HCT116 (cell line): Measurements from ENCODE around the gene USF1. TPM values are rescaled to one million over a fixed set of nuclear protein-coding genes. Genes with fewer than 3 reads are reported as not detected.

ENCODE experiments used
- ATAC-seq: fragments of 200-7000 bp; cut with Tn5 transposase; 2 replicates; pipeline ENCODE4 v1.9.1; 2020; ENCODE audit warnings: mild to moderate bottlenecking, moderate library complexity
- BruUV-seq: library from RNA; stranded (reverse); fragments of 400-500 nt; replicated peaks from 2 replicates; lab custom pipeline; 2021; lab: Mats Ljungman, UMichigan
- CTCF ChIA-PET: fragments of 300-600 bp; sonication (Branson Sonifier 250); formaldehyde crosslinking; loops from one replicate; lab custom pipeline; 2021; ENCODE audit warnings: antibody characterized with exemption; lab: Charles Lee
- POLR2A ChIA-PET: fragments of 300-600, 350-600 bp; sonication (Branson Sonifier 250); formaldehyde crosslinking; loops from one replicate; lab custom pipeline; 2021; ENCODE audit warnings: antibody characterized with exemption; lab: Charles Lee
- RAD21 ChIA-PET, 2 experiments: fragments of 300-600 bp; sonication (Branson Sonifier 250); formaldehyde crosslinking; loops; one replicate each; lab custom pipeline; 2023; ENCODE audit warnings: low total read pairs in 2 of 2; ENCODE audit not compliant: uncharacterized antibody in 2 of 2, unreplicated experiment in 2 of 2, low non-redundant PET in 1 of 2; lab: Charles Lee
- DNase-seq: peaks from one replicate; pipeline ENCODE4 v3.0.0-alpha.2; 2010; ENCODE audit warnings: low read depth, low spot score
- H2AFZ ChIP-seq: fragments of 200-600 bp; shearing (Covaris generic), sonication (generic); 2 replicates; pipeline ENCODE4 v1.6.1; 2017; ENCODE audit warnings: low read depth, mixed run types, mixed read lengths, antibody characterized with exemption, low read length; ENCODE audit not compliant: poor library complexity, severe bottlenecking
- H3K27ac ChIP-seq: 2 replicates; pipeline ENCODE4 v1.5.1; 2012; ENCODE audit warnings: low read depth, low read length
- H3K27me3 ChIP-seq: fragments of 200-600 bp; sonication (generic); 2 replicates; pipeline ENCODE4 v1.6.1; 2016; ENCODE audit warnings: mixed run types, low read length, mixed read lengths; ENCODE audit not compliant: insufficient read depth
- H3K36me3 ChIP-seq, 2 experiments: fragments of 200-500 bp in 1 of 2; fragments of 200-600 bp in 1 of 2; sonication (Bioruptor generic) in 1 of 2; sonication (generic) in 1 of 2; 2 replicates each; pipeline versions ENCODE4 v1.5.1 to v1.6.1; 2014 to 2016; ENCODE audit warnings: low read length in 2 of 2, inconsistent platforms in 1 of 2, mixed read lengths in 1 of 2, mixed run types in 1 of 2; ENCODE audit not compliant: insufficient read depth in 2 of 2, control insufficient read depth in 1 of 2
- H3K4me1 ChIP-seq, 2 experiments: fragments of 200-600 bp in 1 of 2; sonication (generic) in 1 of 2; 2 replicates each; pipeline versions ENCODE4 v1.5.1 to v1.6.1; 2012 to 2017; ENCODE audit warnings: low read length in 2 of 2, inconsistent platforms in 1 of 2, mild to moderate bottlenecking in 1 of 2, mixed read lengths in 1 of 2, mixed run types in 1 of 2, moderate library complexity in 1 of 2; ENCODE audit not compliant: insufficient read depth in 2 of 2, control insufficient read depth in 1 of 2
- H3K4me2 ChIP-seq: fragments of 200-600 bp; sonication (generic); 2 replicates; pipeline ENCODE4 v1.6.1; 2017; ENCODE audit warnings: mixed run types, low read length, mixed read lengths
- H3K4me3 ChIP-seq, 2 experiments: fragments of 200-600 bp in 1 of 2; sonication (generic) in 1 of 2; replicated peaks in 1 of 2; 2 replicates each; pipeline ENCODE4 v1.5.1; 2011 to 2016; ENCODE audit warnings: low read length in 2 of 2, control low read depth in 1 of 2, low read depth in 1 of 2, mild to moderate bottlenecking in 1 of 2, mixed read lengths in 1 of 2, mixed run types in 1 of 2
- H3K79me2 ChIP-seq: fragments of 200-600 bp; sonication (generic); 2 replicates; pipeline ENCODE4 v1.6.1; 2017; ENCODE audit warnings: mild to moderate bottlenecking, mixed run types, low read length, moderate library complexity, mixed read lengths; ENCODE audit not compliant: insufficient read depth
- H3K9ac ChIP-seq: fragments of 200-600 bp; sonication (generic); 2 replicates; pipeline ENCODE4 v1.6.1; 2016; ENCODE audit warnings: low read length, mixed read lengths
- H3K9me2 ChIP-seq: fragments of 200-600 bp; sonication (generic), shearing (Covaris generic); 2 replicates; pipeline ENCODE4 v1.6.1; 2017; ENCODE audit warnings: mixed run types, mild to moderate bottlenecking, moderate library complexity; ENCODE audit not compliant: insufficient read depth
- H3K9me3 ChIP-seq, 2 experiments: fragments of 200-500 bp in 1 of 2; fragments of 200-600 bp in 1 of 2; sonication (Bioruptor generic) in 1 of 2; sonication (generic) in 1 of 2; 2 replicates each; pipeline ENCODE4 v1.6.1; 2014 to 2017; ENCODE audit warnings: low read length in 2 of 2, mixed read lengths in 2 of 2, inconsistent platforms in 1 of 2, low read depth in 1 of 2, mild to moderate bottlenecking in 1 of 2, mixed run types in 1 of 2, moderate library complexity in 1 of 2; ENCODE audit not compliant: control insufficient read depth in 1 of 2, insufficient read depth in 1 of 2
- H4K20me1 ChIP-seq: fragments of 200-600 bp; sonication (generic), shearing (Covaris generic); 2 replicates; pipeline ENCODE4 v1.6.1; 2017; ENCODE audit warnings: mixed run types, mild to moderate bottlenecking, moderate library complexity; ENCODE audit not compliant: insufficient read depth
- CBX3 ChIP-seq: IDR thresholded peaks from 2 replicates; pipeline ENCODE4 v1.6.1; 2012; ENCODE audit warnings: low read depth
- ELF1 ChIP-seq: IDR thresholded peaks from 2 replicates; pipeline ENCODE4 v1.6.1; 2012; ENCODE audit warnings: low read depth, borderline replicate concordance
- EZH2phosphoT487 ChIP-seq: fragments of 200-600 bp; IDR thresholded peaks from 2 replicates; pipeline ENCODE4 v1.6.1; 2018; ENCODE audit warnings: antibody characterized with exemption, borderline replicate concordance
- MAX ChIP-seq: IDR thresholded peaks from 2 replicates; pipeline ENCODE4 v1.6.1; 2012
- RAD21 ChIP-seq: IDR thresholded peaks from 2 replicates; pipeline ENCODE4 v1.6.1; 2012; ENCODE audit warnings: low read depth, mild to moderate bottlenecking
- SP1 ChIP-seq: IDR thresholded peaks from 2 replicates; pipeline ENCODE4 v1.6.1; 2012; ENCODE audit warnings: low read depth
- ZBTB33 ChIP-seq: IDR thresholded peaks from 2 replicates; pipeline ENCODE4 v1.6.1; 2011; ENCODE audit warnings: mild to moderate bottlenecking, low read length, moderate library complexity; ENCODE audit not compliant: insufficient replicate concordance; ENCODE audit errors: extremely low read depth
- intact Hi-C: fragments of 100-400 bp; cut with micrococcal nuclease; formaldehyde crosslinking; loops from 2 replicates; pipeline ENCODE4 v1.10.0; 2022
- total RNA-seq: library from RNA; stranded (reverse); gene quantifications from one replicate; pipeline ENCODE4 v1.2.1, GENCODE V29; 2021; ENCODE audit not compliant: unreplicated experiment

USF1 gene
- total RNA-seq, 1 experiment from 2014 or later, result 48.0 TPM

DNA sequence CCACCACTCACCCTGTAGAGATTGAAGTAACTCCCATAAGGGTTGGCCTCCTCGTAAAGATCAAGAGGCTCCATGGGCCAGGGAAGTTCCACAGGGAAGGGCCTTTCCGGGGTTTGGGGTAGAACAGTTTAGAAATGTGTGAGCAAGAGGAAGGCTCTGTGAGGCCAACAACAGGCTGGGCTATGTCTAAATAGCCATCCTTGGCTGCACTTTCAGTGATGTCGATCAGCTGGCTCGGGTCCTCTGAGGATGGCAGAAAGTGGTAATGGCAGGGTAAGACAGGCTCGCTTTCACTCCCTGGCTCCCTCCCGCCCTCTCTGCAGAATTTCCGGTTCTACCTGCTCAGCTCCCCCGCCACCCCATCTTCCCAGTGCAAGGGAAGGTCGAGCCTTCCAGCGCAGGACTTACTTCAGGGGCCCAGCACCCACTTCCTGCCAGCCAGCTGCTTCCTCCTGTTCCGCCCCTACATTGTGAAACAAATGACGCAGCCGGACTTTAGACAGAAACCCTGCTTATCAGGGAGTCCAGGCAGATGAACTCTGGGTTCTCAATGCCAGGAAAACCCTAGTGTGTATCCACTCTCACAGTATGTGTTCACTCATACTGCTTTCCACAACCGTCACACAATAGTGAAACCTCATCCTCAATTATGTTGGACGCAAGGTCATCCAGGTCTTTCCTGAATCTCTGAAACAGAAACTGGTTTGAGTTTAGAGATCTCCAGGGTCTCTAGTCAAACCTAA lies 32.1 kb downstream of the USF1 start:
- Histone ChIP-seq H3K9ac (no peak overlapping the region), H3K4me1 (peaks cover 0 to 17% of the 10 kb centered on the region in 2 experiments; a peak in 2 of 4 replicates), H3K4me3 (no peak overlapping the region), H3K27ac (no peak overlapping the region), H3K4me2 (no peak overlapping the region), H3K27me3 (no peaks in the 10 kb centered on the region), H3K9me3 (no peaks in the 10 kb centered on the region), H3K9me2 (no peaks in the 10 kb centered on the region), H3K36me3 (peaks cover 0 to 2% of the 10 kb centered on the region in 2 experiments; a peak in 2 of 4 replicates), H2AFZ (no peak overlapping the region), H3K79me2 (peaks cover 87% of the 10 kb centered on the region), H4K20me1 (peaks cover 6% of the 10 kb centered on the region)
- POLR2A ChIA-PET, result interaction anchor here (2.3 kb wide), 1 partner anchor 8 kb away, joined by 15 read pairs; the partner anchor contains the start of gene F11R
- TF ChIP-seq MAX (no peak), EZH2phosphoT487 (no peak), SP1 (no peak), CBX3 (no peak), RAD21 (no peak), ELF1 (no peak), ZBTB33 (no peak)
- RAD21 ChIA-PET, result no interaction called here
- intact Hi-C loops, result no loop called here
- BruUV-seq, result no TSS peak
- CTCF ChIA-PET, result no interaction called here
- no peak for ATAC-seq
- no peak for DNase-seq
